ENCODE data around the gene LIG1. TPM values are rescaled to one million over a fixed set of nuclear protein-coding genes. Genes with fewer than 3 reads are reported as not detected.

Gene LIG1
- total RNA-seq, 1 experiment from 2014 or later: 116 TPM

GRCh38 chr19:48069435-48069834 is 100.7 kb downstream of the LIG1 start:
- no peak overlapping the region for H2AFZ ChIP-seq
- H3K27ac ChIP-seq: no peak overlapping the region
- H3K27me3 ChIP-seq (ENCODE audit: insufficient read depth, low read depth): peaks cover 88% of the 10 kb centered on the region
- H3K9me2 ChIP-seq (ENCODE audit: insufficient read depth): no peaks in the 10 kb centered on the region
- no TSS peak for BruUV-seq (replicated peaks)
- CTCF ChIA-PET: interaction anchor here (0.5 kb wide), 1 partner anchor 18 kb away, joined by 3 read pairs; no protein-coding TSS in a partner anchor
- H3K36me3 ChIP-seq (ENCODE audit: low read depth): no peaks in the 10 kb centered on the region
- no peak for TF ChIP-seq EZH2 (IDR thresholded peaks at IDR 0.05; ENCODE audit: low read depth)
- TF ChIP-seq, protein P1, sequence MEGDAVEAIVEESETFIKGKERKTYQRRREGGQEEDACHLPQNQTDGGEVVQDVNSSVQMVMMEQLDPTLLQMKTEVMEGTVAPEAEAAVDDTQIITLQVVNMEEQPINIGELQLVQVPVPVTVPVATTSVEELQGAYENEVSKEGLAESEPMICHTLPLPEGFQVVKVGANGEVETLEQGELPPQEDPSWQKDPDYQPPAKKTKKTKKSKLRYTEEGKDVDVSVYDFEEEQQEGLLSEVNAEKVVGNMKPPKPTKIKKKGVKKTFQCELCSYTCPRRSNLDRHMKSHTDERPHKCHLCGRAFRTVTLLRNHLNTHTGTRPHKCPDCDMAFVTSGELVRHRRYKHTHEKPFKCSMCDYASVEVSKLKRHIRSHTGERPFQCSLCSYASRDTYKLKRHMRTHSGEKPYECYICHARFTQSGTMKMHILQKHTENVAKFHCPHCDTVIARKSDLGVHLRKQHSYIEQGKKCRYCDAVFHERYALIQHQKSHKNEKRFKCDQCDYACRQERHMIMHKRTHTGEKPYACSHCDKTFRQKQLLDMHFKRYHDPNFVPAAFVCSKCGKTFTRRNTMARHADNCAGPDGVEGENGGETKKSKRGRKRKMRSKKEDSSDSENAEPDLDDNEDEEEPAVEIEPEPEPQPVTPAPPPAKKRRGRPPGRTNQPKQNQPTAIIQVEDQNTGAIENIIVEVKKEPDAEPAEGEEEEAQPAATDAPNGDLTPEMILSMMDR (conservative IDR thresholded peaks at IDR 0.05): no peak
- POLR2A ChIA-PET (ENCODE audit: unreplicated experiment): no interaction called here
- no peak overlapping the region for H3K4me2 ChIP-seq
- no peak for DNase-seq
- H4K20me1 ChIP-seq (ENCODE audit: insufficient read depth): no peaks in the 10 kb centered on the region
- no peaks in the 10 kb centered on the region for H3K9me3 ChIP-seq (ENCODE audit: insufficient read depth, low read depth)
- intact Hi-C loops (cut with micrococcal nuclease; ENCODE audit: unreplicated experiment): no loop called here
- no peaks in the 10 kb centered on the region for H3F3A ChIP-seq (ENCODE audit: insufficient read depth, low read depth)
- no peaks in the 10 kb centered on the region for H3K4me1 ChIP-seq (replicated peaks; ENCODE audit: insufficient read depth)
- no peak overlapping the region for H3K4me3 ChIP-seq
- H3K79me2 ChIP-seq (ENCODE audit: low read depth): no peaks in the 10 kb centered on the region

Other genes starting within 250 kb of the LIG1 start
- gene BSPH1, start 178.2 kb downstream of the LIG1 start, total RNA-seq (2021): not detected in 2 replicates
- gene ELSPBP1, start 175.7 kb downstream of the LIG1 start, total RNA-seq (2021): not detected in 2 replicates
- gene CABP5, start 126.3 kb downstream of the LIG1 start, total RNA-seq (2021): not detected in 2 replicates
- 1.2 TPM in 1 of 2 replicates, not detected in the other for gene PLA2G4C, start 59.5 kb downstream of the LIG1 start, total RNA-seq (2021)
- 8.3 and 12.0 TPM in 2 replicates for gene ZSWIM9, start 336 bp upstream of the LIG1 start, total RNA-seq (2021)
- gene CARD8, start 85.6 kb upstream of the LIG1 start, total RNA-seq (2021): 17.7 and 25.6 TPM in 2 replicates
- 14.8 and 15.5 TPM in 2 replicates for gene ZNF114, start 99.7 kb upstream of the LIG1 start, total RNA-seq (2021)
- gene EMP3, start 155.2 kb upstream of the LIG1 start, total RNA-seq (2021): 29.0 and 56.3 TPM in 2 replicates
- gene TMEM143, start 193.6 kb upstream of the LIG1 start, total RNA-seq (2021): 24.8 and 31.3 TPM in 2 replicates
- gene SYNGR4, start 194.0 kb upstream of the LIG1 start, total RNA-seq (2021): 1.3 and 2.1 TPM in 2 replicates
- 220 and 261 TPM in 2 replicates for gene KDELR1, start 221.2 kb upstream of the LIG1 start, total RNA-seq (2021)
- gene GRIN2D, start 223.3 kb upstream of the LIG1 start, total RNA-seq (2021): 3.2 and 3.8 TPM in 2 replicates

Data from PC-9 (cell line).